ENCODE measurements around the gene DBT.
A peak's percentile ranks its signal among the peaks of the same experiment; 100 is the strongest.
"Not testable (repeated sequence)": the region's sequence is repeated elsewhere in the genome, so short reads cannot be mapped to it uniquely, and the experiment has no call there.

DBT gene

DNA sequence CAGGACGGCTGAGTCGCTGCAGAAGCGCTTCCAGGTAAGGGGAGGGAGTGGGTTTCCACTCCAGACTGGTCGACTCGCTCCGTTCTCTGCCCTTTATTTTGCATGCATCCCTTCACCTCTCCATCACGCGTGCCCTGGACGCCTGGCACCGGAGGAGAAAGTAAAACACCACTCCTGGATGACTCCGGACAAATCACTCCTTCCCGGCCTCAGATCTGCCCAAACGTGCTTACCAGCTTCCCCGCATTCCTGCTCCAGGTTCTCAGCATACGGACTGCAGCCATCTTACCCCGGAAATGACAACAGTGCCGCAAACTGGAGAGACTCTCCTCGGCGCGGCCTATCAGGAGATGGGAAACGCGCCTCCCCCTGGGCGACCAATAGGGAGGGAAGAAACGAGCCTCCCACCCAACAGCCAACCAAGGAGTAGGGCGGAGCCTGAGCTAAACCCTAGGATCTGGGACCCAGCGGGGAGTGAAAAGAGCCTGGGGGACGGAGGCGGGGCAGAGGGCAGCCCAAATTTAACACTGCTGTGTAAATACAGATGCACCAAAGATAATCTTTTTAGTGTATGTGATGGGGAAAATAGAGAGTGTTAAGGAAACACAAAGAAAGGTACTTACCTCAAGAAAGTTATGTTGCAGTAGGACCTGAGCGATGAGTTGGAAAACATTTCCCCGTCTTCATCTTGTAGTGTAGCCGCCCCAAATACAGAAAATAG lies at the start of gene DBT:
Gene DBT (minus strand): TSS at position 298 of the 721 bp plus-strand sequence. CDS start 14 bp downstream, at position 284.
- TF ChIP-seq, protein P1, sequence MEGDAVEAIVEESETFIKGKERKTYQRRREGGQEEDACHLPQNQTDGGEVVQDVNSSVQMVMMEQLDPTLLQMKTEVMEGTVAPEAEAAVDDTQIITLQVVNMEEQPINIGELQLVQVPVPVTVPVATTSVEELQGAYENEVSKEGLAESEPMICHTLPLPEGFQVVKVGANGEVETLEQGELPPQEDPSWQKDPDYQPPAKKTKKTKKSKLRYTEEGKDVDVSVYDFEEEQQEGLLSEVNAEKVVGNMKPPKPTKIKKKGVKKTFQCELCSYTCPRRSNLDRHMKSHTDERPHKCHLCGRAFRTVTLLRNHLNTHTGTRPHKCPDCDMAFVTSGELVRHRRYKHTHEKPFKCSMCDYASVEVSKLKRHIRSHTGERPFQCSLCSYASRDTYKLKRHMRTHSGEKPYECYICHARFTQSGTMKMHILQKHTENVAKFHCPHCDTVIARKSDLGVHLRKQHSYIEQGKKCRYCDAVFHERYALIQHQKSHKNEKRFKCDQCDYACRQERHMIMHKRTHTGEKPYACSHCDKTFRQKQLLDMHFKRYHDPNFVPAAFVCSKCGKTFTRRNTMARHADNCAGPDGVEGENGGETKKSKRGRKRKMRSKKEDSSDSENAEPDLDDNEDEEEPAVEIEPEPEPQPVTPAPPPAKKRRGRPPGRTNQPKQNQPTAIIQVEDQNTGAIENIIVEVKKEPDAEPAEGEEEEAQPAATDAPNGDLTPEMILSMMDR (conservative IDR thresholded peaks at IDR 0.05; ENCODE audit: low read depth, low read length) = no peak
- peak within 1 kb of the TSS; percentile 97 for H3K4me3 ChIP-seq (ENCODE audit: low read length)
- DNase-seq (ENCODE audit: low read depth) = peak; percentile 81

DNA sequence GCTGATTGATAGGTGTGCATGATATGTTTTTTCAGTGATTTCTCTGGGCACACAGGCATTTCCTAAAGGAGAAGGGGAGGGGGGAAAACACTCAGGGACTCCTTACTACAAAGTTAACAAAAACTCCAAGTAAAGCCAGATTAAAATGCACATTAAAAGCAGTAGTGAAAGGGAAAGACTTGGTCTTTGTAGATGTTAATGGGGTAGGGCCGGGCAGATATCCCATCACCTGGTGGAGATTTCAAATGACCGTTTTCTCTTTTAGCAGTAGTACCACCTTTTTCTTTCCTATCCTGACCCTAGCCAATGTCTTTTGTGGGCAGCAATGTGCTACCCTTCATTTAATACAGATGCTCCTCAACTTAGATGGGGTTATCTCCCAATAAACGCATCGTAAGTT lies 48.9 kb upstream of the DBT start:
- H3K4me3 ChIP-seq (ENCODE audit: low read length) = no peak overlapping the region
- no peak for DNase-seq (ENCODE audit: low read depth)
- TF ChIP-seq, protein P1 (conservative IDR thresholded peaks at IDR 0.05; ENCODE audit: low read depth, low read length) = no peak

DNA sequence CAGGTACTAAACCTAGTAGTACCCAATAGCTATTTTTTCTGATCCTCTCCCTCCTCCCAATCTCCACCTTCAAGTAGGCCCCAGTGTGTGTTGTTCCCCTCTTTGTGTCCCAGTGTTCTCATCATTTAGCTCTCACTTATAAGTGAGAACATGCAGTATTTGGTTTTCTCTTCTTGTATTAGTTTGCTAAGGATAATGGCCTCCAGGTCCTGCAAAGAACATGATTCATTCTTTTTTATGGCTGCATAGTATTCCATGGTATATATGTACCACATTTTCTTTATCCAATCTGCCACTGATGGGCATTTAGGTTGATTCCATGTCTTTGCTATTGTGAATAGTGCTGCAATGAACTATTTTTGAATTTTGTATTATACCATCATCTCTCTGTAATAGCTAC lies 47.4 kb upstream of the DBT start:
- not testable (repeated sequence) for H3K4me3 ChIP-seq (ENCODE audit: low read length); DNase-seq (ENCODE audit: low read depth)

DNA sequence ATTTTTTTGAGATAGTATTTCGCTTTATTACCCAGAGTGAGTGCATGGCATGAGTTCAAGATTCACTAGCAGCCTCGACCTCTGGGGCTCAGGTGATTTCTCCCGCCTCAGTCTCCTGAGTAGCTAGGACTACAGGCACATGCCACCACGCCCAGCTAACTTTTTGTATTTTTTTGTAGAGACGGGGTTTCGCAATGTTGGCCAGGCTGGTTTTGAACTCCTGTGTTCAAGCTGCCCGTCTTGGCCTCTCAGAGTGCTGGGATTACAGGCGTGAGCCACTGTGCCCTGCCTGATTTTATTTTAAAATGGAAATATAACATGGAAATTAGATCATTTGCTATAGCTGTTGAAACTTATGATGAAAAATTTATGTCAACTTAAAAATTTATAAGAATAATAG lies 46.5 kb upstream of the DBT start:
- H3K4me3 ChIP-seq (ENCODE audit: low read length) = no peak overlapping the region
- DNase-seq (ENCODE audit: low read depth) = no peak
- TF ChIP-seq, protein P1 (conservative IDR thresholded peaks at IDR 0.05; ENCODE audit: low read depth, low read length) = no peak

DNA sequence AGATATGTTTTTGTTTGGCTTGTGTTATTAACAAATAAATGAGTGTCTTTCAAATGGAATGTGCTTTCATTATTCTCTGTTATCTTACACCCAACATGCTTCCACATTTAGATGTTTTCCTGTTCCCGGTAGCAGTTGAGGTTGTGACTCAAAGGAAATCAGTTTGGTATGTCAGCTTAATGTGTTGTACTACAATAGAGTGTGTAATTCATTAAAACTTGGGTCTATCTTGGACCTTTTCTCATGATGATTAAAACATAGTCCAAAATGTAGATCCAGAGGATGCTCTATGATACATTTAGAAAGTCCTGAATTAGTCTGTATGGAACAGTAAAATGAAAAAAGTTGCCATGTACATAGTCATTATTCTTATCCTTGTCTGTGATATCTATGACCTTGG lies 43.1 kb upstream of the DBT start:
- no peak overlapping the region for H3K4me3 ChIP-seq (ENCODE audit: low read length)
- DNase-seq (ENCODE audit: low read depth) = no peak
- TF ChIP-seq, protein P1 (conservative IDR thresholded peaks at IDR 0.05; ENCODE audit: low read depth, low read length) = no peak

DNA sequence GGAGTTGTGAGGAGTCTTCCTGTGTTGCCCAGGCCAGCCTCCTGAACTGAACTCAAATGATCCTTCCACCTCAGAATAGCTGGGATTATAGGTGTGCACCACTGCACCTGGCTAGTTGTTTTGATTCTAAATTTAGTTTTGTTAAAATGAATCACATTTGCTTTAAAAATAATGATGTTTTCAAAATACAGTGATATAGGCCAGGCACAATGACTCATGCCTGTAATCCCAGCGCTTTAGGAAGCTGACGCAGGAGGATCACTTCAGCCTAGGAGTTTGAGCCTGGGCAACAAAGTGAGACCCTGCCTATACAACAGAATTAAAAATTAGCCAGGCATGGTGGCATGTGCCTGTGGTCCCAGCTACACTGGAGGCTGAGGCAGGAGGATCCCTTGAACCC lies 40.7 kb upstream of the DBT start:
- no peak for DNase-seq (ENCODE audit: low read depth)
- H3K4me3 ChIP-seq (ENCODE audit: low read length) = no peak overlapping the region
- TF ChIP-seq, protein P1 (conservative IDR thresholded peaks at IDR 0.05; ENCODE audit: low read depth, low read length) = no peak

DNA sequence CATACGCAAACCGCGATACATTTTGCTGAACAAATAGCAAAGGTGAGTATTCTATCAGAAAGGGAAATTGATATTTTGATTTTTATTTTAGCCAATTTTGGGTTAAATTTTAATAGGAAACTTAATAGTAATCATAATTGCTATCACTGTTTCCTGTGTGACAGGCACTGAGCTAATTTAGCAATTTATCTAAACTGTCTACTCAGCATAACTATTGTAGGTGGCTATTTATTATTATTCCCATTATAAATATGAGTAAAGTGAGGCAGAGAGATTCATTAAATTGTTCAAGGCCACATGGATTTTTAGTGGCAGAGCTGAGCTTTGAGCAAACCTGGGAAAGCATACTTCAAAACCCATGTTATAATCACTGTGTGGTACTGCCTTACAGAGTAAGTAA lies 37.5 kb upstream of the DBT start:
- no peak for DNase-seq (ENCODE audit: low read depth)
- TF ChIP-seq, protein P1 (conservative IDR thresholded peaks at IDR 0.05; ENCODE audit: low read depth, low read length) = no peak
- H3K4me3 ChIP-seq (ENCODE audit: low read length) = no peak overlapping the region
